SKM-1 treated with dmso at 0.1 percent for 144 hours (cell line): Measurements from ENCODE around the gene PARP2.

Source experiments
- DNase-seq: peaks from one replicate; lab custom pipeline; 2025; ENCODE audit not compliant: unreplicated experiment; lab: John Stamatoyannopoulos, UW

Gene PARP2

DNA sequence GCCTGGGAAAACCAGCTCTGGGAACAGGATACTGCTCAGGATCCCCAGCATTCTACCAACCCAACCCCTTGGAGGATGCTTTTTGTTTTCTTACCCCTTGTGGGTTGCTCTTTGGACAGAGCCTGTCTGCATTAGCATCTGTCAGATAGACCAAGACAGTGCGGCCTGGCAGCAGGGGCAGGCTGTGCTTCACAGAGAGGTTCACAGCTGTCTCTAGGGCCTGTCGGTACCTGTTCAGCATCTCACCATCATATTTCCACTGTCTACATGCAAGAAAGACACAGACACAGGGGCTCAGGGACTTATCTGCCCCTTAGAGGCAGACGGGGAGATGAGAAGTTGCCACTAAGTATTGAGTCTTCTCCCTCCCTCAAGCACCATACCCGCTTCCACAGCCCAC, 48.1 kb downstream of the PARP2 start:
- DNase-seq, result no peak

DNA sequence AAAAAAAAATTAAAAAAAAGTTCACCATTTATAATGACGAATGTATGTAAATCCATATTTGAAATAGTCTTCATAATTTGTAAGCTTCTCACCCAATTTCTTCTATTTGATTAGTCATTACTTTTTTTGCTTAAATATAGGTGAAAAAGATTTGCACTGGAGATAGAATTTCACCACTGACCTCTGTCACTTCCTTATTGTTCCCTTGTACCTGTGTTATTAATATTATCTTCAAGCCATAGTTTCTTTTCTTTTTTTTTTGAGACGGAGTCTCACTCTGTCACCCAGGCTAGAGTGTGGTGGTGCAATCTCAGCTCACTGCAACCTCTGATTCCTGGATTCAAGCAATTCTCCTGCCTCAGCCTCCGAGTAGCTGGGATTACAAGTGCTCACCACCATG, 54.1 kb downstream of the PARP2 start:
- DNase-seq, result no peak

DNA sequence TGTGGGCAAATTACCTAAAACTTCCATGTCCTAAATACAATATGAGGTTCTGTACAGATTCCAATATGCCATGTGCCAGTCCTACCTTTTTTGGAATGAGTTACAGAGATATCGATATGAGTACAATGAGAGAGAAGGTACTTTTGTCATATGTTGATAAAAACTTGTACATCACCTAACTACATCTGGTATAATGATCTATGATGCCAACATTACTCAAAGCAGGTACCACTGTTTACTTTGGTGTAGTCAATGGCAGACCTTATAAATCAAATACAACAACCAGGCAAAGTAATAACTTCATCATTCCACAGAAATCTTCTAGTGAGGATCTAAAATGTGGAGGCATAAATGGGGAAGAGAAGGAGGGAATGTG, 57.1 kb downstream of the PARP2 start:
- no peak for DNase-seq

DNA sequence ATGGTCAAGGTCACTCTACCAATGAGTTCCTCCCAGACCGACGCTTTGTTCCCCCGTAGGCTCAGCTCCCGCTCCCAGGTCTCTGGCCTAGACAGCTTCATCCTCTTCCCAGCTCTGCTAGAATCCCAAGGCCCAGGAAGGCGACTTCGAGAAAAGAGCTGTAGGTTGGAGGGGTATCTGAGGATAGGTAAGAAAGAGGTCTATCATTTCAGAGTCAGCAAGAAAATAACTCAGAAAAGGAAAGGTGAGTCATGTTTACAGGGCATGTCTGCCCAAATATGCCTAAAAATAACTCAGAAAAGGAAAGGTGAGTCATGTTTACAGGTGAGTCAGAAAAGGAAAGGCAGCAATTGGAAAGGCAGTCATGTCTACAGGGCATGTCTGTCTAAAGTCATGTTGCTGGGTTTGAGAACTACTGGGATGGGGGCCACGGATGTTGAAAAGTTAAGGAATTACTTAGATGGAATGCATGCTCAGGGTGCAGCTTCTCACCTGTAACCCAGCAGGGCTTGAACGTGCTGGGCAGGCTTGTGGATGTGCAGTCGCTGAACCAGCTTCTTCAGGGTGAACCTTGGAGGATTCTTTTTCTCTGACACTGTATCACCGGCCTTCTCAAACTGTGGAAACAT, 57.6 kb downstream of the PARP2 start:
- no peak for DNase-seq

DNA sequence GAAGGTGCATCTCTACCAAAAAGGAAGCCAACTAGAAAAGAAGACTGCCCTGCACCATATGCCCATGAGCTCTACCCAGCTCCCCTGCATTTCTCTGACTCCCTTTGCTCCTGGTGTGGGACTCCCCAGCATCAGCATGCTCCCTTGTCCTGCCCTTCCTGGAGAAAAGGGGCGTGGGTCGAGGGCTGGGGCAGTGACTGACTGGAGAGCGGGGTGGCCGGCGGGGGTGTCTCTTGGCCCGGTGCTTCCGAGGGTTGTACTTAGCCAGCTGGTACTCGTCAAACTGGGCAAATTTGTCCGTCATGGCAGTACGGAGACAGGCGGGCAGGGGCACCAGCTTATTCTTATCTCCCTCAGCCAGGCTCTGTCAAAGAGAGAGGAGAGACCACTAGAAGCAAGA, 60.1 kb downstream of the PARP2 start:
- DNase-seq, result no peak
